MCF 10A (cell line): ENCODE data around the gene EHD1. TPM values are rescaled to one million over a fixed set of nuclear protein-coding genes. Genes with fewer than 3 reads are reported as not detected.
A peak's percentile ranks its signal among the peaks of the same experiment; 100 is the strongest.

ENCODE experiments used
- BruUV-seq: library from RNA; stranded (reverse); fragments of 400-500 nt; replicated peaks from 2 replicates; lab custom pipeline; 2021; lab: Mats Ljungman, UMichigan
- CTCF ChIA-PET: fragments of 300-600 bp; sonication (Branson Sonifier 250); formaldehyde crosslinking; extraction: SDS; loops from one replicate; lab custom pipeline; 2021; ENCODE audit warnings: antibody characterized with exemption, inconsistent platforms; lab: Yijun Ruan, JAX
- POLR2A ChIA-PET: fragments of 300-600, 350-650 bp; sonication (Branson Sonifier 250); formaldehyde crosslinking; extraction: SDS; loops from one replicate; lab custom pipeline; 2020; ENCODE audit warnings: antibody characterized with exemption, inconsistent platforms; lab: Yijun Ruan, JAX
- DNase-seq: peaks from one replicate; pipeline ENCODE4 v3.0.0-alpha.2; 2018; ENCODE audit not compliant: unreplicated experiment
- H3K27ac Mint-ChIP-seq: one replicate; pipeline ENCODE4 v1.8.0; 2022; ENCODE audit warnings: mild to moderate bottlenecking, low read depth, mixed read lengths; ENCODE audit not compliant: unreplicated experiment
- H3K27me3 Mint-ChIP-seq: one replicate; pipeline ENCODE4 v1.8.0; 2022; ENCODE audit warnings: mixed read lengths; ENCODE audit not compliant: insufficient read depth, unreplicated experiment
- H3K36me3 Mint-ChIP-seq: one replicate; pipeline ENCODE4 v1.8.0; 2022; ENCODE audit warnings: mild to moderate bottlenecking, moderate library complexity, mixed read lengths; ENCODE audit not compliant: insufficient read depth, unreplicated experiment
- H3K4me1 Mint-ChIP-seq: one replicate; pipeline ENCODE4 v1.8.0; 2022; ENCODE audit warnings: mixed read lengths; ENCODE audit not compliant: insufficient read depth, unreplicated experiment
- H3K4me3 Mint-ChIP-seq: one replicate; pipeline ENCODE4 v1.8.0; 2022; ENCODE audit warnings: mild to moderate bottlenecking, moderate library complexity, mixed read lengths; ENCODE audit not compliant: unreplicated experiment
- H3K9me3 Mint-ChIP-seq: one replicate; pipeline ENCODE4 v1.8.0; 2022; ENCODE audit warnings: mixed read lengths; ENCODE audit not compliant: unreplicated experiment
- intact Hi-C: fragments of 100-400 bp; cut with micrococcal nuclease; formaldehyde crosslinking; loops from 2 replicates; pipeline ENCODE4 v1.14.1; 2022
- total RNA-seq: library from RNA; stranded (reverse); gene quantifications from 2 replicates; pipeline ENCODE4 v1.2.3, GENCODE V29; 2022
- TF ChIP-seq, protein P1 (sequence below): fragments of 200-600 bp; IDR thresholded peaks from one replicate; pipeline ENCODE4 v1.8.0; 2022; ENCODE audit warnings: antibody characterized with exemption, mild to moderate bottlenecking; ENCODE audit not compliant: unreplicated experiment

The EHD1 gene
- total RNA-seq, 1 experiment from 2014 or later, result 80.6 TPM

DNA sequence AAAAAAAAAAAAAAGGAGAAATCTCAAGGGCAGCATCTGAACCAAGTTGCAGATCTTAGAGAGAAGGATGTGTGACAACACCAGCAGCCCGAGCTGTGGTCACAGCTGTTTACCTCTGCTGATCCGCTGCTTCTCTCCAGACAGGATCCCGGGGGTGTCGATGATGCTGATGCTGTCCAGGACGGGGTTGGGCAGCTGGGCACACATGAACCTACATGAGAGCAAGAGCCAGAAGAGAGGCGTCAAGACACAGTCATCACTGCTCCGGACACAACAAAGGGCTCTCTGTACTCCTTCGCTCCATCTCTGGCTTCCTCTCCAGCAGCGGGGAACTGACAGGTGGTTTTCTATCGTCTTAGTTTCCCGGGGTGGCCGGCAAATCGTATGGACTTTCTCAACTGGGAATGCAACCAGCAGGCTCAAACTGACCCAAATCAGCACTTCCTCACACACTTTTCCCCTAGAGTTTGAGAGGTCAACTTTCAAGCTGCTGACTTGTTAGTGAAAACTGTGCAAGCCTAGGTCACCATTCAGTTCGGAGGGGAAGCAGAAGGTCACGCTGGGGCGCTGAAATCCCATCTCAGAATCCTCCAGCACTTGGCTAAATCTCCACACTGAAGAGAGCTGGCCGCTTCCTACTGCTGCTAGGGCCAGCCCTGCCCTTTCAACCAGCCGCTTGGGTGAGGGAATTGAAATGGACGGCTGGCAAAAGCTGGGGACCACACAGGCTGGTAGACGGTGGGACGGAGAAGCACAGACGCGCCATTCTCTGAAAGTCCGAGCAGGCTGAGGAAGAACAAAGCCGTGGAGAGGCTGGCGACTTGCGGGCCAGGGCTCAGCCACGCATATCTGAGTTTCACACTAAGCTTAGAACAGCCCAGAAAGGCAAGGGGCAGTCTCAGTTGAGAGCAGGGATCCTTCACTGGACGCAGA, 3.8 kb downstream of the EHD1 start:
- BruUV-seq, result no TSS peak
- Mint-ChIP-seq H3K27me3 (no peaks in the 10 kb centered on the region), H3K9me3 (no peaks in the 10 kb centered on the region), H3K27ac (no peak overlapping the region), H3K36me3 (peaks cover 25% of the 10 kb centered on the region), H3K4me3 (no peak overlapping the region), H3K4me1 (peaks cover 22% of the 10 kb centered on the region)
- CTCF ChIA-PET, result interaction anchor here (0.7 to 19.1 kb wide), 5 partner anchors 8 to 127 kb away, joined by 3 to 286 read pairs (median 6); partner anchors contain the start of gene CDC42BPG
- POLR2A ChIA-PET, result interaction anchor here (0.6 to 7.3 kb wide), 6 partner anchors 9 to 769 kb away, joined by 3 to 103 read pairs (median 4); partner anchors contain the start of gene CDC42BPG
- TF ChIP-seq, protein P1, sequence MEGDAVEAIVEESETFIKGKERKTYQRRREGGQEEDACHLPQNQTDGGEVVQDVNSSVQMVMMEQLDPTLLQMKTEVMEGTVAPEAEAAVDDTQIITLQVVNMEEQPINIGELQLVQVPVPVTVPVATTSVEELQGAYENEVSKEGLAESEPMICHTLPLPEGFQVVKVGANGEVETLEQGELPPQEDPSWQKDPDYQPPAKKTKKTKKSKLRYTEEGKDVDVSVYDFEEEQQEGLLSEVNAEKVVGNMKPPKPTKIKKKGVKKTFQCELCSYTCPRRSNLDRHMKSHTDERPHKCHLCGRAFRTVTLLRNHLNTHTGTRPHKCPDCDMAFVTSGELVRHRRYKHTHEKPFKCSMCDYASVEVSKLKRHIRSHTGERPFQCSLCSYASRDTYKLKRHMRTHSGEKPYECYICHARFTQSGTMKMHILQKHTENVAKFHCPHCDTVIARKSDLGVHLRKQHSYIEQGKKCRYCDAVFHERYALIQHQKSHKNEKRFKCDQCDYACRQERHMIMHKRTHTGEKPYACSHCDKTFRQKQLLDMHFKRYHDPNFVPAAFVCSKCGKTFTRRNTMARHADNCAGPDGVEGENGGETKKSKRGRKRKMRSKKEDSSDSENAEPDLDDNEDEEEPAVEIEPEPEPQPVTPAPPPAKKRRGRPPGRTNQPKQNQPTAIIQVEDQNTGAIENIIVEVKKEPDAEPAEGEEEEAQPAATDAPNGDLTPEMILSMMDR, result no peak
- no peak for DNase-seq
- intact Hi-C loops, result no loop called here

DNA sequence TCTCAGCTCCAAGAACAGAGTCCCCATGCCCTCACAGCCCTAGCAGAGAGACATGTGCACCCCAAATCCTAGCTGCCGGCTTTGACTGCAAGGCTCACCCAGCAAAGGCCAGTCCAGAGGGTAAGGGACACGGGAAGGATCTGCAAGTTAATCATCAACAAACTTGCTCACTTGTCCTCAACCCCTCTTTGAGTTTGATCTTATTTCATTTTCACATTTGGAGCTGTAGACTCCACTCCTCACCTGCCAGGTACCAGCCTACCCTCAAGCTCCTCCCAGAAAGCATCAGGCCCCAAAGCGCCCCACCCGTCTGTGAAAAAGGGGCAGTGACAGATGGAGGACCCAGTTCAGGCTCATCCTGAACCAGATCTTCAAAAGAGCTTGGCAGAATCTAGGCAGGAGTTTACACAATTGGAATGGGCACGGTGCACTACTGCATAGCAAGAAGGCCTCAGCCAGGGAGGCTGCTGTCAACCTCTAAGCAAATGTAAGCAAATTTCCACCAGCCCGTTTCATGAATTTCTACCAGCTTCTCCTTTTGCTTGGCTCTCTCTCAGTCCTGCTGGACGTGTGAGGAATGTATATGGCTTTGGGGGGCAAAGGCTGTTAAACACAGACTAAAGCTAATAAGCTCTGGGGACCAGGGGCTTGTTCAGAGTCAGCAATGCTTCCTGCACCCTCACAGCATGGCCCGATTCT, 5.5 kb downstream of the EHD1 start:
- no peak overlapping the region for H3K27ac Mint-ChIP-seq
- peaks cover 37% of the 10 kb centered on the region for H3K4me1 Mint-ChIP-seq
- no peaks in the 10 kb centered on the region for H3K9me3 Mint-ChIP-seq
- ChIA-PET CTCF (interaction anchor here (0.5 to 19.1 kb wide), 5 partner anchors 9 to 330 kb away, joined by 3 to 286 read pairs (median 4); partner anchors contain the start of gene CDC42BPG), POLR2A (interaction anchor here (0.6 to 1.0 kb wide), 2 partner anchors 22 to 28 kb away, joined by 3 to 4 read pairs; no protein-coding TSS in a partner anchor)
- DNase-seq, result no peak
- intact Hi-C loops, result no loop called here
- TF ChIP-seq, protein P1, result no peak
- no peaks in the 10 kb centered on the region for H3K27me3 Mint-ChIP-seq
- no TSS peak for BruUV-seq
- H3K36me3 Mint-ChIP-seq, result peaks cover 25% of the 10 kb centered on the region
- H3K4me3 Mint-ChIP-seq, result no peak overlapping the region

DNA sequence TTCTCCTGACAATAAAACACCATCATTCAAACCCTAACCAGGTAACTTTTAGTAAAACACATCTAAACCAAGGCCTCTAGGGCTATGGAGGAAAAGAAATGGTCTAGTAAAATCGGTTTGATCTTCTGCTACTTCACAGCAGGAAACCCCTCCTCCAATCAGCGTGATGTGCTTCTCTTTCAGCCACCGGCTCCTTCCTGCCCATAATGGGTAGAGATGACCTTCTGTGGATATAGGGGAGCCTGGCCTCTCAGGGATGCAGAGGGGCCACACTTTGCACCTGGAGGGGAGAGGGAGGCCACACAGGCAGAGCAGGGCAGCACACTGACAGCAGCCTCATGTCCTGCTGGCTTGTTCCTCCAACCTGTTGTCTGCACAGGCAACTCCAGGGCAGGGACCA, 6.9 kb downstream of the EHD1 start:
- ChIA-PET CTCF (no interaction called here), POLR2A (no interaction called here)
- intact Hi-C loops, result no loop called here
- TF ChIP-seq, protein P1, result no peak
- H3K27me3 Mint-ChIP-seq, result no peaks in the 10 kb centered on the region
- H3K4me3 Mint-ChIP-seq, result no peak overlapping the region
- no peak for DNase-seq
- H3K36me3 Mint-ChIP-seq, result peaks cover 25% of the 10 kb centered on the region
- no TSS peak for BruUV-seq
- H3K4me1 Mint-ChIP-seq, result peaks cover 32% of the 10 kb centered on the region
- no peaks in the 10 kb centered on the region for H3K9me3 Mint-ChIP-seq
- H3K27ac Mint-ChIP-seq, result peak overlapping the region; percentile 64
